Smooth muscle cell (in vitro differentiated cells): ENCODE results near the gene PLCD4. TPM values are rescaled to one million over a fixed set of nuclear protein-coding genes. Genes with fewer than 3 reads are reported as not detected.

ENCODE experiments used
- DNase-seq: peaks from one replicate; lab custom pipeline; 2025; ENCODE audit not compliant: unreplicated experiment; lab: John Stamatoyannopoulos, UW
- H2AFZ ChIP-seq: fragments of 200-600 bp; sonication (generic); 2 replicates; pipeline ENCODE4 v1.6.0; 2016; ENCODE audit warnings: antibody characterized with exemption, low read depth, mild to moderate bottlenecking
- H3F3A ChIP-seq: fragments of 200-600 bp; sonication (generic); 2 replicates; pipeline ENCODE4 v1.6.0; 2017; ENCODE audit warnings: antibody characterized with exemption, low read depth
- H3K27ac ChIP-seq: fragments of 200-600 bp; sonication (generic); 2 replicates; pipeline ENCODE4 v1.5.1; 2016; ENCODE audit warnings: low read depth, mild to moderate bottlenecking
- H3K27me3 ChIP-seq: fragments of 200-600 bp; sonication (generic); 2 replicates; pipeline ENCODE4 v1.6.1; 2016; ENCODE audit warnings: low read depth, mild to moderate bottlenecking
- H3K36me3 ChIP-seq: fragments of 200-600 bp; sonication (generic); 2 replicates; pipeline ENCODE4 v1.5.1; 2016; ENCODE audit warnings: low read depth
- H3K4me1 ChIP-seq: fragments of 200-600 bp; sonication (generic); 2 replicates; pipeline ENCODE4 v1.5.1; 2016; ENCODE audit warnings: low read depth
- H3K4me2 ChIP-seq: fragments of 200-600 bp; sonication (generic); 2 replicates; pipeline ENCODE4 v1.6.0; 2016; ENCODE audit warnings: mild to moderate bottlenecking
- H3K4me3 ChIP-seq: fragments of 200-600 bp; sonication (generic); 2 replicates; pipeline ENCODE4 v1.5.1; 2016; ENCODE audit warnings: mild to moderate bottlenecking
- H3K79me2 ChIP-seq: fragments of 200-600 bp; sonication (generic); 2 replicates; pipeline ENCODE4 v1.6.0; 2016; ENCODE audit warnings: low read depth, mild to moderate bottlenecking
- H3K9ac ChIP-seq: fragments of 200-600 bp; sonication (generic); 2 replicates; pipeline ENCODE4 v1.6.0; 2016; ENCODE audit warnings: low read depth
- H3K9me3 ChIP-seq: fragments of 200-600 bp; sonication (generic); replicated peaks from 2 replicates; pipeline ENCODE4 v1.5.1; 2016; ENCODE audit warnings: low read depth
- H4K20me1 ChIP-seq: fragments of 200-600 bp; sonication (generic); 2 replicates; pipeline ENCODE4 v1.6.0; 2016; ENCODE audit warnings: low read depth
- WGBS: methylation state at CpG from one replicate; pipeline ENCODE4 v1.1.7; 2016; ENCODE audit warnings: low lambda C conversion rate; 5-methylcytosine and 5-hydroxymethylcytosine counted together
- polyA plus RNA-seq: library from polyadenylated mRNA; unstranded; fragments of >200 nt; fragmentation: Nextera tagmentation; extraction: Ambion mirVana; gene quantifications from 2 replicates; pipeline ENCODE4 v1.2.1, GENCODE V29; 2016
- total RNA-seq: library from RNA; depleted of rRNA; stranded (reverse); fragments of >200 nt; gene quantifications from 2 replicates; pipeline ENCODE4 v1.2.3, GENCODE V29; 2014
- TF ChIP-seq, protein P1 (sequence below): fragments of 200-600 bp; sonication (generic); IDR thresholded peaks from 2 replicates; pipeline ENCODE4 v1.5.1; 2017; ENCODE audit warnings: borderline replicate concordance, mild to moderate bottlenecking, antibody characterized with exemption; ENCODE audit not compliant: insufficient read depth, poor library complexity, severe bottlenecking

PLCD4 gene
- total and polyA plus RNA-seq, 2 experiments from 2014 or later, result 0.18 to 0.63 TPM

- Histone ChIP-seq H3K79me2 (no peaks in the 10 kb centered on the region), H3K4me1 (no peaks in the 10 kb centered on the region), H3K27me3 (no peaks in the 10 kb centered on the region), H3K27ac (no peak overlapping the region), H2AFZ (no peak overlapping the region), H3K36me3 (peaks cover 4% of the 10 kb centered on the region), H3K9me3 (no peaks in the 10 kb centered on the region), H3K4me3 (no peak overlapping the region), H3K4me2 (no peak overlapping the region), H4K20me1 (no peaks in the 10 kb centered on the region), H3K9ac (no peak overlapping the region), H3F3A (no peaks in the 10 kb centered on the region)
- DNase-seq, result no peak
- TF ChIP-seq, protein P1, sequence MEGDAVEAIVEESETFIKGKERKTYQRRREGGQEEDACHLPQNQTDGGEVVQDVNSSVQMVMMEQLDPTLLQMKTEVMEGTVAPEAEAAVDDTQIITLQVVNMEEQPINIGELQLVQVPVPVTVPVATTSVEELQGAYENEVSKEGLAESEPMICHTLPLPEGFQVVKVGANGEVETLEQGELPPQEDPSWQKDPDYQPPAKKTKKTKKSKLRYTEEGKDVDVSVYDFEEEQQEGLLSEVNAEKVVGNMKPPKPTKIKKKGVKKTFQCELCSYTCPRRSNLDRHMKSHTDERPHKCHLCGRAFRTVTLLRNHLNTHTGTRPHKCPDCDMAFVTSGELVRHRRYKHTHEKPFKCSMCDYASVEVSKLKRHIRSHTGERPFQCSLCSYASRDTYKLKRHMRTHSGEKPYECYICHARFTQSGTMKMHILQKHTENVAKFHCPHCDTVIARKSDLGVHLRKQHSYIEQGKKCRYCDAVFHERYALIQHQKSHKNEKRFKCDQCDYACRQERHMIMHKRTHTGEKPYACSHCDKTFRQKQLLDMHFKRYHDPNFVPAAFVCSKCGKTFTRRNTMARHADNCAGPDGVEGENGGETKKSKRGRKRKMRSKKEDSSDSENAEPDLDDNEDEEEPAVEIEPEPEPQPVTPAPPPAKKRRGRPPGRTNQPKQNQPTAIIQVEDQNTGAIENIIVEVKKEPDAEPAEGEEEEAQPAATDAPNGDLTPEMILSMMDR, result peak; percentile 70
- 81% methylated on average over 9 of the region's 9 CpGs for WGBS
Measured at GRCh38 chr2:218648088-218648786, 40.5 kb downstream of the PLCD4 start.

DNA sequence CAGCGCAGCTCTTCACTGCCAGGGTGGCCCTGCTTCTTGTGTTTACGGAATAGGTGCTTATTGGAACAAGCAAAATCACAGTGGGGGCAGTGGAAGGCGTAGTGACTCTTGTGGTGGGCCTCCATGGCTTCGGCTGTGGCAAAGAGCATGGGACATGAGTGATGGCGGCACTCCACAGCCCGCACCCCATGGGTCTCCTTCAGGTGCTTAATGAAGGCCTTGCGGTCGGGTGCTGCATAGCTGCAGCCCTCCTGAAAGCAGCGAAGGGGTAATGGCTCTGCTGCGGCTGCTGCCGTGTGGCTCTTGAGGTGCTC is 41.0 kb downstream of the PLCD4 start:
- no peaks in the 10 kb centered on the region for H4K20me1 ChIP-seq
- TF ChIP-seq, protein P1, result no peak
- H3F3A ChIP-seq, result no peaks in the 10 kb centered on the region
- H3K9me3 ChIP-seq, result no peaks in the 10 kb centered on the region
- H2AFZ ChIP-seq, result no peak overlapping the region
- H3K4me2 ChIP-seq, result no peak overlapping the region
- H3K27ac ChIP-seq, result no peak overlapping the region
- H3K4me3 ChIP-seq, result no peak overlapping the region
- H3K79me2 ChIP-seq, result no peaks in the 10 kb centered on the region
- no peak overlapping the region for H3K9ac ChIP-seq
- H3K27me3 ChIP-seq, result no peaks in the 10 kb centered on the region
- H3K4me1 ChIP-seq, result no peaks in the 10 kb centered on the region
- peaks cover 4% of the 10 kb centered on the region for H3K36me3 ChIP-seq
- WGBS, result 93% methylated on average over 11 of the region's 11 CpGs
- DNase-seq, result no peak

DNA sequence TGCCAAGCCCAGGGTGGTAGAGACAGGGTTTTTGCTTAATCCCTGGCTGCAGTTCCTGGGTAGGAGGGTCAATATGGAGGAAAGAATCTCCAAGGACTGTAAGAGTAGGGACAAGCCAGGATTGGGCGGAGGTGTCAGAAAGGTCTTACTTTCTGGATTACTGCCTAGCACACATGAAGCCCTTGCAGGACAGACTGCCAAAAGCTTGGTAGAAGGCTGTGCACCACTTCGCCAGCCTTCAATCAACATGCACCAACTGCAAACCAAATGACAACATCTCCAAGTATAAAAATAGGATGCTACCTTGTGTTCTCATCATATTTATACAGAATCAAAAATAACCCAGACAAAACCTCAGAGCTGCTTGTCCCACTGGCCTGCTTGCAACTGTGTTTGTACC is 48.1 kb downstream of the PLCD4 start:
- H3F3A ChIP-seq, result no peaks in the 10 kb centered on the region
- H3K79me2 ChIP-seq, result peaks cover 12% of the 10 kb centered on the region
- no peak overlapping the region for H3K4me3 ChIP-seq
- peaks cover 6% of the 10 kb centered on the region for H3K4me1 ChIP-seq
- peaks cover 4% of the 10 kb centered on the region for H3K36me3 ChIP-seq
- no peak overlapping the region for H3K4me2 ChIP-seq
- H3K9me3 ChIP-seq, result no peaks in the 10 kb centered on the region
- H3K27me3 ChIP-seq, result no peaks in the 10 kb centered on the region
- TF ChIP-seq, protein P1, result no peak
- H2AFZ ChIP-seq, result no peak overlapping the region
- H3K27ac ChIP-seq, result no peak overlapping the region
- no peaks in the 10 kb centered on the region for H4K20me1 ChIP-seq
- H3K9ac ChIP-seq, result no peak overlapping the region
- WGBS, result 100% methylated on average over 2 of the region's 2 CpGs
- no peak for DNase-seq

DNA sequence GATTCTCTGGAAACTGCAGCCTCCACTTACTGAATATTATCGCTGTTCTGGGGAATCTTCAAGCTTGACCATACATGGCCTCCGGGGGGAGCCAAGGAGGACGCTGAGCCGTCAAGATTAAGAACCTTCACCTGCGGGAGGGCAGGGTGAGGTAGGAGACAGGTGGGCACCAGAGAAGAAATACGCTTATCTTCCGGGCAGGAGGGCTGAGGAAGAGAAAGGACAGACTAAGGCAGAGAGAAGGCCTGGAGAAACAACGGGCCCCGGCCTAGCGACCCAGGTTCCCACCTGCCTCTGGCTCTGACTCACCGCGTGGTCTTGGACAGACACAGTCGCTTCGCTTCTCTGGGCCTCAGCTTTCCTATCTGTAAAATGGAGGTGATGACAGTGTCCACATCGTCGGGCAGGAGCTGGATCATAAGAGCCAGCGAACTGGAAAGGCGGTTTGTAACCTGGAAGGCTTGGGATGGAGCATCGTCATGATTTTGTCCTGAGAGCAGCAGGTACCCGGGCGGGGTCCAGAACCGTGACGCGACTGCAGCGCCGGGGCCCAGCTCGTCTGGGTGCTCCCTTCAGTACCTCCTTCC is 51.1 kb downstream of the PLCD4 start:
- WGBS, result 3% methylated on average over 27 of the region's 27 CpGs
- Histone ChIP-seq H3K27me3 (no peaks in the 10 kb centered on the region), H3F3A (peaks cover 3% of the 10 kb centered on the region), H3K27ac (no peak overlapping the region), H3K4me3 (peak overlapping the region; percentile 88), H3K9me3 (no peaks in the 10 kb centered on the region), H3K36me3 (no peaks in the 10 kb centered on the region), H4K20me1 (no peaks in the 10 kb centered on the region), H3K4me1 (peaks cover 6% of the 10 kb centered on the region), H3K79me2 (peaks cover 12% of the 10 kb centered on the region), H3K4me2 (peak overlapping the region; percentile 83), H2AFZ (peak overlapping the region; percentile 92), H3K9ac (peak overlapping the region; percentile 21)
- no peak for DNase-seq
- TF ChIP-seq, protein P1, result peak; percentile 34
